ENCODE results near the gene RUNX3. TPM values are rescaled to one million over a fixed set of nuclear protein-coding genes. Genes with fewer than 3 reads are reported as not detected.
"Not testable (repeated sequence)": the region's sequence is repeated elsewhere in the genome, so short reads cannot be mapped to it uniquely, and the experiment has no call there.

Gene RUNX3
- polyA plus RNA-seq: 4.8 TPM
- long read RNA-seq, donor 1: 0 reads
- long read RNA-seq, donor 2, full-length matches to known transcripts: 4 of 4 reads
- long read RNA-seq, donor 2, partial matches to known transcripts: 0 of 4 reads
- long read RNA-seq, donor 2, other reads (novel, unspliced or antisense): 0 of 4 reads
- long read RNA-seq, donor 3: 0 reads
- long read RNA-seq, donor 4: 0 reads
- long read RNA-seq, donor 5, partial matches to known transcripts: 0 of 1 reads
- long read RNA-seq, donor 5, other reads (novel, unspliced or antisense): 0 of 1 reads
- long read RNA-seq, donor 6, partial matches to known transcripts: 0 of 1 reads
- long read RNA-seq, donor 6, other reads (novel, unspliced or antisense): 0 of 1 reads
- long read RNA-seq, donor 7: 0 reads
- long read RNA-seq, donor 8, full-length matches to known transcripts: 3 of 3 reads
- long read RNA-seq, donor 8, partial matches to known transcripts: 0 of 3 reads
- long read RNA-seq, donor 8, other reads (novel, unspliced or antisense): 0 of 3 reads
- long read RNA-seq, donor 9: 0 reads
- long read RNA-seq, donor 10, partial matches to known transcripts: 0 of 1 reads
- long read RNA-seq, donor 10, other reads (novel, unspliced or antisense): 0 of 1 reads
- long read RNA-seq, donor 11, full-length matches to known transcripts: 2 of 2 reads
- long read RNA-seq, donor 11, partial matches to known transcripts: 0 of 2 reads
- long read RNA-seq, donor 11, other reads (novel, unspliced or antisense): 0 of 2 reads

DNA sequence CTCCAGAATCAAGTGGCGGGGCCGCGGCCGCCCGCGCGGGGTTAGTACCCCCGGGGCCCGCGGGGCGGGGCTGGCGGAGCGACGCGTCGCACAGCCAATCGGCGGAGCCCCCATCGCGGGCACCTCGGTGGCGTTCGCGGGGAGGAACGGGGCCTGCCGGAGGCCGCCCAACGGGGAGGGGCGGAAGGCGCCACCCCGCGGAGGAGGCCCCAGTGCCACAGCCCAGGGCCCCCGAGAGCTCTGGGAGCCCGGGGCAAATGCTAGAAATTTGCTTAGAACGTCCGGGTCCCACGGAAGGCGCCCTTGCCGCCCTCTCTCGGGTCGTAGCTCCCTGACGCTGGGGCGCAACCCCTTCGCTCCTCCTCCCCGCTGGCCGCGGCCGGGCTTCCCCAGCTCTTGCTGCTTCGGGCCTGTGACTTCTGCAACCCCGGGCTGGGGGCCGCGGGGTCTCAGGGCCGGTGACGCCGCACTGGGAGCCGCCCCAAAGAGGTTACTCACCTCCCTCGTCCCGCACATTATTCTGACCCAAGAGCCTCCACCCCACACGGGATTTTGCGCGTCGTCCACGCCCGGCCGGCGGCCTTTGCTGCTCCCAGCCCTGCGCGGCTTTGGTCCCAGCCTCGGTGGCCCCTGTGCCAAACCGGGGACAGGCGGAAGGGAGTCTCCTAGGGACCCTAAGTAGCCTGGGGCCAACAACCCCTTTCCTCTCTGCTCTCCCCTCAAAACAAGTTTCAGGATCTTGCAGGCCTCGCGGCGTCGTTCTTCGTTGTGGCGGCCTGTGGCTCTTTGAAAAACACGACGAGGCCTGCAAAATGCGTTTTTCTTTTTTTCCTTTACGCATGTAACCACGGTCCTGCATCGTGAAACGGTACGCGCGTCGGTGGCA lies at the start of gene RUNX3:
Gene RUNX3, minus strand, starts transcription at position 17 of the 886 bp plus-strand sequence. CDS start 408 bp downstream, outside the sequence.
- peak within 1 kb of the TSS; percentile 11 for H3K4me3 ChIP-seq (ENCODE audit: low read length)
- no CpG with 5 or more reads among the region's 88 CpGs for WGBS (ENCODE audit: insufficient coverage, low lambda C conversion rate)

DNA sequence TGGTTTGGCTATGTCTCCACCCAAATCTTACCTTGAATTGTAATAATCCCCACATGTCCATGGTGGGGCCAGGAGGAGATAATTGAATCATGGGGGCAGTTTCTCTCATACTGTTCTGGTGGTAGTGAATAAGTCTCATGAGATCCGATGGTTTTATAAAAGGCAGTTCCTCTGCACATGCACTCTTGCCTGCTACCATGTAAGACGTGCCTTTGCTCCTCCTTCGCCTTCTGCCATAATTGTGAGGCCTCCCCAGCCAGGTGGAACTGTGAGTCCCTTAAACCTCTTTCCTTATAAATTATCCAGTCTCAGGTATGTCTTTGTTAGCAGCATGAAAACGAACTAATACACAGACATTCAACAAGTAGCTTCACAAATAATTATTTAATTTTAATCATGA lies 49.2 kb upstream of the RUNX3 start:
- not testable (repeated sequence) for H3K4me1 ChIP-seq (ENCODE audit: control insufficient read depth, insufficient read depth, low read length); H3K4me3 ChIP-seq (ENCODE audit: low read length); H3K27ac ChIP-seq (ENCODE audit: low read length); H3K36me3 ChIP-seq (ENCODE audit: control insufficient read depth, insufficient read depth, low read length); H3K27me3 ChIP-seq (ENCODE audit: control insufficient read depth, insufficient read depth, low read length); DNase-seq
- WGBS (ENCODE audit: insufficient coverage, low lambda C conversion rate): no CpG with 5 or more reads among the region's 4 CpGs
- H3K9me3 ChIP-seq (ENCODE audit: control insufficient read depth, low read depth, low read length): peaks cover 12% of the 10 kb centered on the region

More for the DNA sequence above, at the start of gene RUNX3:
- Histone ChIP-seq H3K27me3 (ENCODE audit: control insufficient read depth, insufficient read depth, low read length) (peaks cover 94% of the 10 kb centered on the region), H3K9me3 (ENCODE audit: control insufficient read depth, low read depth, low read length) (peaks cover 17% of the 10 kb centered on the region), H3K27ac (ENCODE audit: low read length) (no peak within 1 kb of the TSS), H3K4me1 (ENCODE audit: control insufficient read depth, insufficient read depth, low read length) (peaks cover 32% of the 10 kb centered on the region), H3K36me3 (ENCODE audit: control insufficient read depth, insufficient read depth, low read length) (no peaks in the 10 kb centered on the region)
- peak in 1 of 2 donors; percentile 50 for DNase-seq

DNA sequence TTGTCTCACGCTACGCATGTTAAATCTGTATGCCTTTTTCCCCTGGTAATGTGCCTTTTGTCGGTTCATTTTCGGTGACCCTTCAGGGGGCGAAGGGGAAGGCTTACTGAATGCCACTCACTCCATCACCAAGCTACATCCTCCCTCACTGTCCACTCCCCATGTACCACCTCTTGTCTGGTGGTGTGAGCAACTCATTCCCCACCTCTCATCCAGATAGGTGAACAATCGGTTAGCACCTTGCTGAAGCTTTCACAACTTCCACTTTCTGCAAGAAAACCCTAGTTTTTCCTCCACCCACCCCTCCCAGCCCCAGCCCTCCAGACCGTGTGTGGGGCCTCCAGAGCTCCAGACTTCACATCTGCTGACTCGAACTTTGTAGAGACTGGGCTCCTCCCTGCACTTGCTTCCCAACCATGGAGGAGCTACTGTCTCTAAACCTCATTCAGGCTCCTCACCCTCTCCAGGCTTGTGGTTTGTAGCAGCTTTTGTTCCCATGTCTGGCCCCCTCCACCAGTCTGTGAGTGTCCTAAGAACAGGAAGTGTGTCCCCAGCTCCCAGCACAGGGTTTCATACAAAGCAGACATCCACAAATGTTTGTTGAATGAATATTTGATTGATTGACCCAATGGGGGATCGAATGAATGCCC lies 48.4 kb upstream of the RUNX3 start:
- DNase-seq: no peak
- Histone ChIP-seq H3K36me3 (ENCODE audit: control insufficient read depth, insufficient read depth, low read length) (no peaks in the 10 kb centered on the region), H3K4me3 (ENCODE audit: low read length) (no peak overlapping the region), H3K27ac (ENCODE audit: low read length) (no peak overlapping the region), H3K9me3 (ENCODE audit: control insufficient read depth, low read depth, low read length) (peaks cover 12% of the 10 kb centered on the region), H3K4me1 (ENCODE audit: control insufficient read depth, insufficient read depth, low read length) (no peaks in the 10 kb centered on the region), H3K27me3 (ENCODE audit: control insufficient read depth, insufficient read depth, low read length) (no peaks in the 10 kb centered on the region)
- no CpG with 5 or more reads among the region's 9 CpGs for WGBS (ENCODE audit: insufficient coverage, low lambda C conversion rate)

DNA sequence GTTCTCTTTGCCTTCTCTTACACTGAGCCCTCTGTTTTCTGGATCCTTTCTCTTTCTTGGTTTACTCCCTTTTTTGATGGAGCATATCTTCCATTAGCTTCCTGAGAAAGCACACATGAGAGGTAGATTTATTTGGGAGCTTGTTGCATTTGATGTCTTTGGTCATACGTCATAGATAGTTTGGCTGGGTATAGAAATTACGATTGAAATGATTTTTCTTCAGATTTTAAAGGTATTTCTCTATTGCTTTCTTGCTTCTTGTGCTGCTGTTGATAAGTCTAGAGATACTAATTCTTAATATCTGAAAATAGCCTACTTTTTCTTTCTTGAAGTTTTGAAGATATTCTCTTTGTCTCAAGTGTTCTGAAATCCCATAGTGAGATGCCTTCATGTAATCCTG lies 45.3 kb upstream of the RUNX3 start:
- H3K36me3 ChIP-seq (ENCODE audit: control insufficient read depth, insufficient read depth, low read length): no peaks in the 10 kb centered on the region
- H3K27ac ChIP-seq (ENCODE audit: low read length): no peak overlapping the region
- peaks cover 4% of the 10 kb centered on the region for H3K27me3 ChIP-seq (ENCODE audit: control insufficient read depth, insufficient read depth, low read length)
- DNase-seq: no peak
- WGBS (ENCODE audit: insufficient coverage, low lambda C conversion rate): 87% methylated on average over 2 of the region's 2 CpGs
- peaks cover 12% of the 10 kb centered on the region for H3K9me3 ChIP-seq (ENCODE audit: control insufficient read depth, low read depth, low read length)
- no peak overlapping the region for H3K4me3 ChIP-seq (ENCODE audit: low read length)
- no peaks in the 10 kb centered on the region for H3K4me1 ChIP-seq (ENCODE audit: control insufficient read depth, insufficient read depth, low read length)

DNA sequence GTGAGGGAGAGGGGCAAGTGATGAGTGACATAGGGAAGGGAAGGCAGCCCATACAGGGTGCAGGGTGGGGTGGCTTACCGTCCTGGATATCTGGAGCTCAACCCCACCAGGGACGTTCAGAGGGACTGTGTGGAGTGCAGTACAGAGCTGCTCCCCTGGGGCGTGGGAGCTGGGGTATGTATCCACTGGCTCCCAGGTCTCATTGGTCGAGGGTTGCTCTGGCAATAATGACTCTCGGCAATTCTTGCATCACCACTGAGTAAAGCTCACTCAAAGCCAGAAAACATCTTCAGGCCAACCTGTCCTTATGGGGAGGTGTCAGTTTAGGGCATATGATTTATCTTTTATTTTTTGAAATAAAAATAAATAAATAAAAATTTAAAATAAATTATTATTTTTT lies 43.2 kb upstream of the RUNX3 start:
- WGBS (ENCODE audit: insufficient coverage, low lambda C conversion rate): no CpG with 5 or more reads among the region's 5 CpGs
- no peak for DNase-seq
- H3K4me3 ChIP-seq (ENCODE audit: low read length): no peak overlapping the region
- no peak overlapping the region for H3K27ac ChIP-seq (ENCODE audit: low read length)
- no peaks in the 10 kb centered on the region for H3K4me1 ChIP-seq (ENCODE audit: control insufficient read depth, insufficient read depth, low read length)
- peaks cover 15% of the 10 kb centered on the region for H3K27me3 ChIP-seq (ENCODE audit: control insufficient read depth, insufficient read depth, low read length)
- H3K9me3 ChIP-seq (ENCODE audit: control insufficient read depth, low read depth, low read length): peaks cover 12% of the 10 kb centered on the region
- no peaks in the 10 kb centered on the region for H3K36me3 ChIP-seq (ENCODE audit: control insufficient read depth, insufficient read depth, low read length)

DNA sequence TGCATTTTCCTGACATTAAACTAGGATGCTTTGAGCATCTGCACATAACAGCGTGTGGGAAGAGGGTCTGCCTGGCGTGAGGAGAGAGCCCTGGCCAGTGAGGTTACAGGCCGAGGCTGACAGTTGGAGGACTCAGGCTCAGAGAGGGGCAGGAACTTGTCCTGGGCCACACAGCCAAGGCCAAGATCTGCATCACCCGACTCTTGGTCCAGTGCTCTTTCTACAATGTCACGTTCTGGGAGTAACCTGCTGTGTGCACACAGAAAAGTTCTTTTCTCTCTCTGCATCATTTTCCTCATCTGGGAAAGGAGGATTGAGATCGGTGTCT lies 42.8 kb upstream of the RUNX3 start:
- H3K36me3 ChIP-seq (ENCODE audit: control insufficient read depth, insufficient read depth, low read length): no peaks in the 10 kb centered on the region
- H3K27ac ChIP-seq (ENCODE audit: low read length): no peak overlapping the region
- peaks cover 12% of the 10 kb centered on the region for H3K9me3 ChIP-seq (ENCODE audit: control insufficient read depth, low read depth, low read length)
- no CpG with 5 or more reads among the region's 6 CpGs for WGBS (ENCODE audit: insufficient coverage, low lambda C conversion rate)
- DNase-seq: no peak
- H3K4me1 ChIP-seq (ENCODE audit: control insufficient read depth, insufficient read depth, low read length): no peaks in the 10 kb centered on the region
- peaks cover 15% of the 10 kb centered on the region for H3K27me3 ChIP-seq (ENCODE audit: control insufficient read depth, insufficient read depth, low read length)
- no peak overlapping the region for H3K4me3 ChIP-seq (ENCODE audit: low read length)

DNA sequence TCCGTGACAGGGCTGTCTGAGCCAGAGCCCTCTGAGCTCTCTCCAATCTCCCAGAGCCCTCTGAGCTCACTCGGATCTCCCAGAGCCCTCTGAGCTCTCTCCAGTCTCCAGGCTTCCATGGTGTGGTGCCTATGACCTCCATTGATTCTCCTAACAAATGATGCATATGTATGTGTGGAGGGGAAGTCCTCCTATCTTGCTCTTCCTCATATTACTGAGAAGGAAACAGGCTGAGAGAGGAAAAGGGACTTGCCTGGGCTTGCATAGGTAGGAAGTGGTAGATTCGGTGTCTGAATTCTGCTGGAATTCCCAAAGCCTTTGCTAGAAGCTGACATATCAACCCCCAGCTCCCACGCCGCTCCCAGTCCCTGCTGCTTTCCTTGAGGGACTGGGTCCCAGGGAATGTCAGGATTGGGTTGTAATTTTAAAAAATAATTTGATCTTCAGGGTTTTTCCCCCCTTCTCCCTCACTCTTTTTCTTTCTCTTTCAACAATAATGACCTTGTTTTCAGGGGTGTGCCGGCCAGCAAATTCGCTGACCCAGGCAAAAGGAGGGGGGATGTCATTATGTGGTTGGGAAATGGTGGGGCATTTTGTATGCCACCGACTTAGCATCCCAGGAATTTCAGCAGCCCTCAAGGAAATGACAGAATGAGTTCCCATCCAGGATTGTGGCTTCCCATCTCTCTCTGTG lies 42.3 kb upstream of the RUNX3 start:
- Histone ChIP-seq H3K9me3 (ENCODE audit: control insufficient read depth, low read depth, low read length) (peaks cover 12% of the 10 kb centered on the region), H3K36me3 (ENCODE audit: control insufficient read depth, insufficient read depth, low read length) (no peaks in the 10 kb centered on the region), H3K27me3 (ENCODE audit: control insufficient read depth, insufficient read depth, low read length) (peaks cover 15% of the 10 kb centered on the region), H3K4me3 (ENCODE audit: low read length) (no peak overlapping the region), H3K4me1 (ENCODE audit: control insufficient read depth, insufficient read depth, low read length) (no peaks in the 10 kb centered on the region), H3K27ac (ENCODE audit: low read length) (no peak overlapping the region)
- DNase-seq: no peak
- no CpG with 5 or more reads among the region's 8 CpGs for WGBS (ENCODE audit: insufficient coverage, low lambda C conversion rate)

DNA sequence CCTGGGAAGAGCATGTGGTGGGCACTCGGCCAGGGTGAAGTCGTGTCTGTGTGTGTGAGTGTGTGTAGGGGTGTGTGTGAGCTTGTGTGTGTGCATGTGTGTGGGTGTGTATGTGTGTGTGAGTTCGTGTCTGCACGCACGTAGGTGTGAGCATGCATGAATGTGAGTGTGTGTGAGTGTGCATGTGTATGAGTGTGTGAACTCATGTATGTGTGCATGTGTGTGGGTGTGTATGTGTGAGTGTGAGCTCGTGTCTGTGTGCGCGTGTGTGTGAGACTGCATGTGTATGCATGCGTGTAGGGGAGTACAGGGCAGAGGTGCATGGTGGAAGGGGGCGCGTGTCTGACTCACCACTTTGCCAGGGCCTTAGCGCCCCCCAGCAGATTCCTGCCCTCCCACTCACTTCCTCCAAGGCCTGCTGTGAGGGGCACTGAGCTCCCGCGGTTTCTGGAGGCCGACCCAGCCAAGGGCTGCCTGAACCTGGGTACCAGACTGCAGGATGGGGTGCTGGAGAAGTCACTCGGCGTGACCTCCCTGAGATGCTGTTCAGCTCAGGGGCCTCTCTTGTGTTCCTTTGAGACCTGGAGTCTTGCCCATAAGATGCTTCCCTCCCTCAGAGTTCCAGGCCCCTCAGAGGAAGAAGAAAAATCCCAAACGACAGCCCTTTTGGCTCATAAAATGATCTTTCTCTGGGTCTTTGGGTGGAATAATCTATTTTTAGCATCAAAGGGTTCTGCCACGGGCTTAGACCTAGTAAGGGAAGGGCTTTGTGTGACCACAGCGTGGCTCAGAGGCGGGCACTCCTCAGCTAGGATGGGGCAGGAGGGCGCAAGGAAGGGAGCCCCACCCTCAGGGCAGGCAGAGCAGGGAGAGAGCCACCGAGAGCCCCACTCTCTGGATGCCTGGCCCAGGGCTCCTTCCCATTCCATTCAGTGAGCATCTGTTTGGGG lies 41.1 kb upstream of the RUNX3 start:
- no peaks in the 10 kb centered on the region for H3K36me3 ChIP-seq (ENCODE audit: control insufficient read depth, insufficient read depth, low read length)
- no peak overlapping the region for H3K4me3 ChIP-seq (ENCODE audit: low read length)
- WGBS (ENCODE audit: insufficient coverage, low lambda C conversion rate): 95% methylated on average over 3 of the region's 23 CpGs
- H3K9me3 ChIP-seq (ENCODE audit: control insufficient read depth, low read depth, low read length): peaks cover 11% of the 10 kb centered on the region
- no peaks in the 10 kb centered on the region for H3K4me1 ChIP-seq (ENCODE audit: control insufficient read depth, insufficient read depth, low read length)
- peaks cover 15% of the 10 kb centered on the region for H3K27me3 ChIP-seq (ENCODE audit: control insufficient read depth, insufficient read depth, low read length)
- DNase-seq: no peak
- H3K27ac ChIP-seq (ENCODE audit: low read length): no peak overlapping the region

DNA sequence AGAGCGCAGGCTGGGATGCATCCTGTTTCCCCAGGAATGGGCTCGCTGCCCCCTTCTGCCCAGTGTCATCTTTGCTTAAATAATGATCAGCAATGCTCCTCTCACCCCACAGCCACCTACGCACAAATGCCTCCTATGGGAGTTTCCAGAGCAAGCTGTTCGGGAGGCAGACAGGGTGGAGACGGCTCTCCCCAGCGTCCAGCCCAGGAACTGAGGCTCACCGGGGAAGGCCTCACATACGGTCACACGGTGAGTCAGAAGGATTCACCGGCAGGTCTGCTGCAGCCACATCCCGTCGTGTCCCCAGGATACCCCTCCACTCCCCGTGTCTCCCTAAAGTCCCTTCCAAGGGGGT lies 40.3 kb upstream of the RUNX3 start:
- Histone ChIP-seq H3K27ac (ENCODE audit: low read length) (no peak overlapping the region), H3K36me3 (ENCODE audit: control insufficient read depth, insufficient read depth, low read length) (no peaks in the 10 kb centered on the region), H3K4me1 (ENCODE audit: control insufficient read depth, insufficient read depth, low read length) (no peaks in the 10 kb centered on the region), H3K4me3 (ENCODE audit: low read length) (no peak overlapping the region), H3K9me3 (ENCODE audit: control insufficient read depth, low read depth, low read length) (peaks cover 12% of the 10 kb centered on the region), H3K27me3 (ENCODE audit: control insufficient read depth, insufficient read depth, low read length) (peaks cover 15% of the 10 kb centered on the region)
- no CpG with 5 or more reads among the region's 13 CpGs for WGBS (ENCODE audit: insufficient coverage, low lambda C conversion rate)
- DNase-seq: peak in 1 of 2 donors; percentile 18

Data from large intestine (tissue), 12 donors.